ENCODE data around the gene ANKRD23. TPM values are rescaled to one million over a fixed set of nuclear protein-coding genes. Genes with fewer than 3 reads are reported as not detected.

ANKRD23 gene
- total RNA-seq, 1 donor from 2014 or later = 1.9 TPM

DNA sequence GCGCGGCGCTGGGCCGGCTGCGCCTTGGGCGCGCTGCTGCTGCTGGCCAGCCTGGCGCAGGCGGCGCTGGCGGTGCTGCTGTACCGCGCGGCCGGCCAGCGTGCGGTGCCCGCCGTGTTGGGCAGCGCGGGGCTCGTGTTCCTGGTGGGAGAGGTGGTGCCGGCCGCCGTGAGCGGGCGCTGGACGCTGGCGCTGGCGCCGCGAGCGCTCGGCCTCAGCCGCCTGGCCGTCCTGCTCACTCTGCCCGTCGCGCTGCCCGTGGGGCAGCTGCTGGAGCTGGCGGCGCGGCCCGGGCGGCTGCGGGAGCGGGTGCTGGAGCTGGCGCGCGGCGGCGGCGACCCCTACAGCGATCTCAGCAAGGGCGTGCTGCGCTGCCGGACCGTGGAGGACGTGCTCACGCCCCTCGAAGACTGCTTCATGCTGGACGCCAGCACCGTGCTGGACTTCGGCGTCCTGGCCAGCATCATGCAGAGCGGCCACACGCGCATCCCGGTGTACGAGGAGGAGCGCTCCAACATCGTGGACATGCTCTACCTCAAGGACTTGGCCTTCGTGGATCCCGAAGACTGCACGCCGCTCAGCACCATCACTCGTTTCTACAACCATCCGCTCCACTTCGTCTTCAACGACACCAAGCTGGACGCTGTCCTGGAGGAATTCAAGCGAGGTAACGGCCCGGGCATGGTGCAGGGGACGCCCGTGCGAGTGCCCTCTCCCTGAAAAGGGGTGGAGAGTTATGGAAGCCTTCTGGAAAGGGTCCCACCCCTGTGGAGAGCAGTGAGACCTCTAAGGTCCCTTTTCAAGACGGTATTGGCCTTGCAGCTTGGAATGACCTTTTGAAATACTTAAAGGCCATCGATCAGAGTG is 26.8 kb downstream of the ANKRD23 start:
- TF ChIP-seq, protein P1, sequence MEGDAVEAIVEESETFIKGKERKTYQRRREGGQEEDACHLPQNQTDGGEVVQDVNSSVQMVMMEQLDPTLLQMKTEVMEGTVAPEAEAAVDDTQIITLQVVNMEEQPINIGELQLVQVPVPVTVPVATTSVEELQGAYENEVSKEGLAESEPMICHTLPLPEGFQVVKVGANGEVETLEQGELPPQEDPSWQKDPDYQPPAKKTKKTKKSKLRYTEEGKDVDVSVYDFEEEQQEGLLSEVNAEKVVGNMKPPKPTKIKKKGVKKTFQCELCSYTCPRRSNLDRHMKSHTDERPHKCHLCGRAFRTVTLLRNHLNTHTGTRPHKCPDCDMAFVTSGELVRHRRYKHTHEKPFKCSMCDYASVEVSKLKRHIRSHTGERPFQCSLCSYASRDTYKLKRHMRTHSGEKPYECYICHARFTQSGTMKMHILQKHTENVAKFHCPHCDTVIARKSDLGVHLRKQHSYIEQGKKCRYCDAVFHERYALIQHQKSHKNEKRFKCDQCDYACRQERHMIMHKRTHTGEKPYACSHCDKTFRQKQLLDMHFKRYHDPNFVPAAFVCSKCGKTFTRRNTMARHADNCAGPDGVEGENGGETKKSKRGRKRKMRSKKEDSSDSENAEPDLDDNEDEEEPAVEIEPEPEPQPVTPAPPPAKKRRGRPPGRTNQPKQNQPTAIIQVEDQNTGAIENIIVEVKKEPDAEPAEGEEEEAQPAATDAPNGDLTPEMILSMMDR (IDR thresholded peaks at IDR 0.05) = no peak
- no peak for DNase-seq (ENCODE audit: low spot score)
- Mint-ChIP-seq H3K27me3 (ENCODE audit: low read depth) (no peaks in the 10 kb centered on the region), H3K4me1 (ENCODE audit: low read depth) (peaks cover 22% of the 10 kb centered on the region), H3K36me3 (ENCODE audit: low read depth) (no peaks in the 10 kb centered on the region), H3K27ac (ENCODE audit: unreplicated experiment) (no peak overlapping the region), H3K4me3 (ENCODE audit: unreplicated experiment) (peak overlapping the region; percentile 70), H3K9me3 (ENCODE audit: low read depth) (no peaks in the 10 kb centered on the region)

DNA sequence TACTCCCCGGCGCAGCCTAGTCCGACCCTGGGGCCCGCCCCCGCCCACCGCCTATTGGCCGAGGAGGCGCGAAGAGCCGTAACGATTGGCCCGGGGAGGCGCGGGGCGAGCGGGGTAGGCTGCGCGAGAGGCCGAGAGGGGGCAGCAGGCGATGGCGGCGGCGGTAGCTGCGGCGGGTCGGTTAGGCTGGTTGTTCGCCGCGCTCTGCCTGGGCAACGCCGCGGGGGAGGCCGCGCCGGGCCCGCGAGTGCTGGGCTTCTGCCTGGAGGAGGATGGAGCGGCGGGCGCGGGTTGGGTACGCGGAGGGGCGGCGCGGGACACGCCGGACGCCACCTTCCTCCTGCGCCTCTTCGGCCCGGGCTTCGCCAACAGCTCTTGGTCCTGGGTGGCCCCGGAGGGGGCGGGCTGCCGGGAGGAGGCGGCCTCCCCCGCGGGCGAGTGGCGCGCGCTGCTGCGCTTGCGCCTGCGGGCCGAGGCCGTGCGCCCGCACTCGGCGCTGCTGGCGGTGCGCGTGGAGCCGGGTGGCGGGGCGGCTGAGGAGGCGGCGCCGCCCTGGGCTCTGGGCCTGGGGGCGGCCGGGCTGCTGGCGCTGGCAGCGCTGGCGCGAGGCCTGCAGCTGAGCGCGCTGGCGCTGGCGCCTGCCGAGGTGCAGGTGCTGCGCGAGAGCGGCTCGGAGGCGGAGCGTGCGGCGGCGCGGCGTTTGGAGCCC is 27.5 kb downstream of the ANKRD23 start, which contains the start of gene CNNM3:
TSS of gene CNNM3 (plus strand) at position 142 of the 709 bp plus-strand sequence. CDS start at position 152, 10 bp downstream.
- Mint-ChIP-seq H3K27ac (ENCODE audit: unreplicated experiment) (peak within 1 kb of the TSS; percentile 87), H3K36me3 (ENCODE audit: low read depth) (no peaks in the 10 kb centered on the region), H3K27me3 (ENCODE audit: low read depth) (no peaks in the 10 kb centered on the region), H3K4me1 (ENCODE audit: low read depth) (peaks cover 26% of the 10 kb centered on the region), H3K4me3 (ENCODE audit: unreplicated experiment) (peak within 1 kb of the TSS; percentile 74), H3K9me3 (ENCODE audit: low read depth) (no peaks in the 10 kb centered on the region)
- DNase-seq (ENCODE audit: low spot score) = peak; percentile 99
- TF ChIP-seq, protein P1 (IDR thresholded peaks at IDR 0.05) = peak; percentile 83

DNA sequence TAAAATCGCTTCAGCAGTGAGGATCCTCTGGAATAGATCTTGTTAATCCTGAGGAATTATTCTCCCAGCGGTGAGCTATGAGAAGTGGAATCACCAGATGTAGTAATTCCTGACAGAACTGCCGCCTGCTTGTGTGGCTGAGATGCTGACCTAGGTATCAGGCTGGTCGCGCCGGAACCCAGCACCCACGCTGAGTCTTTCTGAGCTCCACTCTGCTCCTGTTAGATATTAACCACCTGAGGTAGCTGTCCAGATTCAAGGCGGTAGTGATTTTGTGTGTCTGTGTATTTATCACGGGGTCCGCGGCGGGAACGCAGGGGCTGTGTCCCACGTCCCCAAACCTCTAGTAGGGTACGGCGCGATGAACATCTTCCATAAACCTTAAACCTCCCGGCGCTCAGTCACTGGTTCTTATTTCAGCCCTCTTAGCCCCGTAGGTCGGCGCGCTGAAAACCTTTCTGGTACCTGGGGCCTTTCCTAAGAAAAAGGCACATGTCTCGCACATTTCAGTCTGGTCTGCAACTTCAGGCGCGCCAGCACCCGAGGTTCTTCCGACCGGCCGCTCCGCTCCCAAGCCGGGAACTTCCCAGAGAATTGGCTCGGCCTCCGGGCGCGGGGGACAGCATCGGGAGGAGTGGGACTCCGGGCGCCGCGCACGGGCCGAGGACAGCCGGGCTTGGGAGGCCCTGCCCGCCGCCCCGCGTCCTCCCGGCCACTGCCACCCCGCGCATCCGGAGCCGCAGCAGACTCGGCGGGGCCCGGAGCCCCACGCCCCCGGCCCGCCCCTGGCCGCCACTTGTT is 28.3 kb downstream of the ANKRD23 start:
- peak overlapping the region; percentile 87 for H3K27ac Mint-ChIP-seq (ENCODE audit: unreplicated experiment)
- TF ChIP-seq, protein P1 (IDR thresholded peaks at IDR 0.05) = no peak
- H3K36me3 Mint-ChIP-seq (ENCODE audit: low read depth) = no peaks in the 10 kb centered on the region
- H3K27me3 Mint-ChIP-seq (ENCODE audit: low read depth) = no peaks in the 10 kb centered on the region
- H3K4me1 Mint-ChIP-seq (ENCODE audit: low read depth) = peaks cover 26% of the 10 kb centered on the region
- H3K4me3 Mint-ChIP-seq (ENCODE audit: unreplicated experiment) = peak overlapping the region; percentile 74
- H3K9me3 Mint-ChIP-seq (ENCODE audit: low read depth) = no peaks in the 10 kb centered on the region
- DNase-seq (ENCODE audit: low spot score) = no peak

DNA sequence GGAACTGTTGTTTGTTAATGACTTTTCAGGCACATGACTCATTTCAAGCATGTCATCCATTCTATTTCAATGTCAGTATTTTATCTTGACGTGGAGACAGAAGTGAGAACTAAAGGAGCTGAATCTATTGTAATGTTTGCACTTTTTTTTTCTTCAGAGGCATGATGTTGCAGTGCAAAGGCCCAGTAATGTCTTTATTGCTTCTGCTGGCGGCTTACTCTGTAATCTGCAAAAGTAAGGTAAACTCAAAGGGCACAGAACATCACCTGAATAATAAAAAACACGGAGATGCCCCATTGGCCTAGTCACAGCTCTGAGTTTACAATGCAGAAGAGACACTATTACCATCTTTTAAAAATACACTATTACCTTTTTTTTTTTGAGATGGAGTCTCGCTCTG is 30.2 kb downstream of the ANKRD23 start:
- Mint-ChIP-seq H3K36me3 (ENCODE audit: low read depth) (peaks cover 4% of the 10 kb centered on the region), H3K27ac (ENCODE audit: unreplicated experiment) (no peak overlapping the region), H3K27me3 (ENCODE audit: low read depth) (no peaks in the 10 kb centered on the region), H3K9me3 (ENCODE audit: low read depth) (no peaks in the 10 kb centered on the region), H3K4me3 (ENCODE audit: unreplicated experiment) (no peak overlapping the region), H3K4me1 (ENCODE audit: low read depth) (peaks cover 26% of the 10 kb centered on the region)
- DNase-seq (ENCODE audit: low spot score) = no peak
- TF ChIP-seq, protein P1 (IDR thresholded peaks at IDR 0.05) = no peak

DNA sequence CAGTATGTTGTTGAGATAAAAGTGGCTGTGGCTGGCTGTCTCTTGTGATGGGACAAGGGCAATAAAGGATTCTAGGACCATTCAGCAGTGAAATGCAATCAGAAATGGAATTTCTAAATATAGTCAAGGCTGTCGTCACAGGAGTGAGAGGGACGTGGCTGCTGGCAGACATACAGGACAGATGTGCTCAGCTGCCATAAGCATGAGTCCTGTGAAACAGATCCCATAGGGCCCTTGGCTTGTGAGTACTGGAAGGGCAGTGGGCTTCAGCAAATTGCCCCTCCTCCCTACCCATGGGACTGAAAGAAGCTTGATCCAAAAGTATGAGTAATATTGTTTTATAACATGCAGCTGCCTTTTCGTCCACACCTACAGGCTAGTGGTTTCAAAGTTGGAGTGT is 31.9 kb downstream of the ANKRD23 start:
- Mint-ChIP-seq H3K36me3 (ENCODE audit: low read depth) (peaks cover 5% of the 10 kb centered on the region), H3K27ac (ENCODE audit: unreplicated experiment) (no peak overlapping the region), H3K4me1 (ENCODE audit: low read depth) (peaks cover 12% of the 10 kb centered on the region), H3K27me3 (ENCODE audit: low read depth) (no peaks in the 10 kb centered on the region), H3K9me3 (ENCODE audit: low read depth) (no peaks in the 10 kb centered on the region), H3K4me3 (ENCODE audit: unreplicated experiment) (no peak overlapping the region)
- TF ChIP-seq, protein P1 (IDR thresholded peaks at IDR 0.05) = no peak
- DNase-seq (ENCODE audit: low spot score) = no peak

Data from chondrocyte (in vitro differentiated cells).